Mucosa of descending colon (tissue), 3 donors: Measurements from ENCODE around the gene ANKRD63. TPM values are rescaled to one million over a fixed set of nuclear protein-coding genes. Genes with fewer than 3 reads are reported as not detected.

Experiments used
- ATAC-seq: fragments of 200-7000 bp; cut with Tn5 transposase; one replicate; pipeline ENCODE4 v1.9.1; 2020; ENCODE audit warnings: mild to moderate bottlenecking, moderate library complexity
- DNase-seq, 3 donors: peaks; one replicate each; pipeline ENCODE4 v3.0.0-alpha.2; 2020
- H3K36me3 ChIP-seq: fragments of 200-600 bp; one replicate; pipeline ENCODE4 v1.8.0; 2021; ENCODE audit warnings: low read depth, mild to moderate bottlenecking
- H3K4me1 ChIP-seq: fragments of 200-600 bp; one replicate; pipeline ENCODE4 v1.8.0; 2021; ENCODE audit warnings: low read depth, mild to moderate bottlenecking
- H3K4me3 ChIP-seq: fragments of 200-600 bp; one replicate; pipeline ENCODE4 v1.8.0; 2021; ENCODE audit warnings: mild to moderate bottlenecking
- H3K9me3 ChIP-seq: fragments of 200-600 bp; one replicate; pipeline ENCODE4 v1.8.0; 2021; ENCODE audit warnings: mild to moderate bottlenecking
- intact Hi-C, 2 donors: fragments of 100-400 bp; cut with DNase I in 1 of 2; cut with micrococcal nuclease in 1 of 2; formaldehyde crosslinking; loops; one replicate each; pipeline versions ENCODE4 v1.11.0 to v1.11.1; 2022; cut with DNase I, micrococcal nuclease
- total RNA-seq, 3 donors: library from RNA; stranded (reverse); fragmentation: NEBNext Ultra II Directional in 2 of 3; extraction: Animal tissue kit (Norgen Biotek cat#: 25700) in 2 of 3; gene quantifications; one replicate each; pipeline versions ENCODE4 v1.2.1 to v1.2.4, GENCODE V29; 2021 to 2023
- TF ChIP-seq, protein P1 (sequence below): fragments of 200-600 bp; IDR thresholded peaks from one replicate; pipeline ENCODE4 v1.8.0; 2022; ENCODE audit warnings: antibody characterized with exemption, mild to moderate bottlenecking
- donor health status: DM: no; HTN: no; CAD: no; lungs with moderate emphysema.
- donor health status: DM: no; HTN: no; CAD: no.
- donor health status: DM: no; HTN: yes; CAD: no.

ANKRD63 gene
- total RNA-seq, 3 donors from 2014 or later, result 0.25 TPM; not detected in 2

DNA sequence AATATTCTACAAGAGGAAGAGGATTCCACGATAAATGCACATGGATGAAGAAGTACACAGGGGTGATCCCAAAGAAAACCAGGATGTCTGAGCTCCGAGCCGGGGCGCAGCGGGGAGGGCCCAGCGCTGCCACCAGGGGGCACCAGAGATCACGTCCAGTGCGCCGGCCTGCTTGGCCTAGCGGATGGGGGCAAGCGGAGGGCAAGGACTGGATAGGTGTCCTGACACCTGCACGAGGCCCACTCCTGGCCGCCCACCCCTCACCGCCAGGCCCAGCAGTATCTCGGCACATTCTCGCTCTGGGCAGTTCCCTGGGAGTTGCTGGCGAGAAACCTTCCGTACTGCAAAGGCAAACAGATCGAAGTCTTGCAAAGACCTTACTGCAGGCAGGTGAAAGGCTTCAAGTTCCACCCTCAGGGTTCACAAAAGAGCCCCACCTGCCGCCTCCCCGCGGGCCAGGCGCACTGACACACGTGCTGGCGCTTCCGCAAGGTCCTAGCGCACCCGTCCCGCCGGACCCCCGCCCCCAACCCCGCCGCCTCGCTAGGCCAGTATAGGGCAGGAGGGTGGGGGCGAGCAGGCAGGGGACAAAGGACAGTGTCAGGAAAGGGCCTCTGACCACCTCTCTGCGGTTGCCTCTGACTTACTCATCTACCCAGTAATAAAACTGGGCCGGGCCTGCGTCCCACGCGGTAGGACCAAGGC lies 3.3 kb downstream of the ANKRD63 start:
- intact Hi-C loops, result no loop called here
- no peaks in the 10 kb centered on the region for H3K9me3 ChIP-seq
- TF ChIP-seq, protein P1, sequence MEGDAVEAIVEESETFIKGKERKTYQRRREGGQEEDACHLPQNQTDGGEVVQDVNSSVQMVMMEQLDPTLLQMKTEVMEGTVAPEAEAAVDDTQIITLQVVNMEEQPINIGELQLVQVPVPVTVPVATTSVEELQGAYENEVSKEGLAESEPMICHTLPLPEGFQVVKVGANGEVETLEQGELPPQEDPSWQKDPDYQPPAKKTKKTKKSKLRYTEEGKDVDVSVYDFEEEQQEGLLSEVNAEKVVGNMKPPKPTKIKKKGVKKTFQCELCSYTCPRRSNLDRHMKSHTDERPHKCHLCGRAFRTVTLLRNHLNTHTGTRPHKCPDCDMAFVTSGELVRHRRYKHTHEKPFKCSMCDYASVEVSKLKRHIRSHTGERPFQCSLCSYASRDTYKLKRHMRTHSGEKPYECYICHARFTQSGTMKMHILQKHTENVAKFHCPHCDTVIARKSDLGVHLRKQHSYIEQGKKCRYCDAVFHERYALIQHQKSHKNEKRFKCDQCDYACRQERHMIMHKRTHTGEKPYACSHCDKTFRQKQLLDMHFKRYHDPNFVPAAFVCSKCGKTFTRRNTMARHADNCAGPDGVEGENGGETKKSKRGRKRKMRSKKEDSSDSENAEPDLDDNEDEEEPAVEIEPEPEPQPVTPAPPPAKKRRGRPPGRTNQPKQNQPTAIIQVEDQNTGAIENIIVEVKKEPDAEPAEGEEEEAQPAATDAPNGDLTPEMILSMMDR, result peak; percentile 98
- H3K4me1 ChIP-seq, result peaks cover 30% of the 10 kb centered on the region
- ATAC-seq (peak; percentile 75), DNase-seq (peak; percentile 76 to 88 (median 82))
- no peak overlapping the region for H3K4me3 ChIP-seq
- no peaks in the 10 kb centered on the region for H3K36me3 ChIP-seq

DNA sequence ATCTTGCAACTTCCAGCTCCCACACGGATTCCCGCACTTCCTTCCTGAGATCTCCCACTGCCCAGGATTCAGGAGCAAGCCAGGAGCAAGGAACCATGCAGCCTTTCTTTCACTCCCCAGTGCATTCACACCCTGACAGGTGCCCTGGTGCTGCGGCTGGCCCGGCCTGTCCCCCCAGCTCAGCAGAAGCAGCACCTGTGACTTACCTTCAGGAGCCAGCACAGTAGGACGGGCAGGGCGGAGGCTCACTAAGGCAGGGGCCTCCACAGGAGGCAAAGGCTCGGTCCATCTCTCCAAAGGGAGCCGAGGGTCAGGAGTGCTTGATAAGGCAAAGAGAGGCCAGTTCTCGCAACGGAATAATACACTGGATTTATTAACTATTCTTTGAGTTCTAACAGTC lies 4.8 kb downstream of the ANKRD63 start:
- H3K9me3 ChIP-seq, result no peaks in the 10 kb centered on the region
- intact Hi-C loops, result no loop called here
- no peak for ATAC-seq

GRCh38 chr15:40277471-40277870 lies 5.4 kb downstream of the ANKRD63 start:
- no peak overlapping the region for H3K4me3 ChIP-seq
- H3K4me1 ChIP-seq, result peaks cover 21% of the 10 kb centered on the region
- H3K9me3 ChIP-seq, result no peaks in the 10 kb centered on the region
- intact Hi-C loops, result no loop called here
- DNase-seq (peak in 1 of 3 donors; percentile 46), ATAC-seq (no peak)
- TF ChIP-seq, protein P1, result no peak
- H3K36me3 ChIP-seq, result no peaks in the 10 kb centered on the region

More for the DNA sequence above, 4.8 kb downstream of the ANKRD63 start:
- no peak for DNase-seq
- no peaks in the 10 kb centered on the region for H3K36me3 ChIP-seq
- peaks cover 27% of the 10 kb centered on the region for H3K4me1 ChIP-seq
- no peak overlapping the region for H3K4me3 ChIP-seq
- TF ChIP-seq, protein P1, result no peak

GRCh38 chr15:40276927-40277326 lies 5.9 kb downstream of the ANKRD63 start:
- ATAC-seq, result no peak
- H3K4me1 ChIP-seq, result peaks cover 16% of the 10 kb centered on the region
- no peak for DNase-seq
- H3K4me3 ChIP-seq, result no peak overlapping the region
- TF ChIP-seq, protein P1, result no peak
- no peaks in the 10 kb centered on the region for H3K36me3 ChIP-seq
- intact Hi-C loops, result no loop called here
- H3K9me3 ChIP-seq, result no peaks in the 10 kb centered on the region

DNA sequence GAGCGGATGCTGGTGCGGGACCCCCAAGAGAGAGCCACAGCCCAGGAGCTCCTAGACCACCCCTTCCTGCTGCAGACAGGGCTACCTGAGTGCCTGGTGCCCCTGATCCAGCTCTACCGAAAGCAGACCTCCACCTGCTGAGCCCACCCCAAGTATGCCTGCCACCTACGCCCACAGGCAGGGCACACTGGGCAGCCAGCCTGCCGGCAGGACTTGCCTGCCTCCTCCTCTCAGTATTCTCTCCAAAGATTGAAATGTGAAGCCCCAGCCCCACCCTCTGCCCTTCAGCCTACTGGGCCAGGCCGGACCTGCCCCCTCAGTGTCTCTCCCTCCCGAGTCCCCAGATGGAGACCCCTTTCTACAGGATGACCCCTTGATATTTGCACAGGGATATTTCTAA lies 6.9 kb downstream of the ANKRD63 start:
- Histone ChIP-seq H3K4me1 (peaks cover 9% of the 10 kb centered on the region), H3K4me3 (no peak overlapping the region), H3K9me3 (no peaks in the 10 kb centered on the region), H3K36me3 (no peaks in the 10 kb centered on the region)
- no peak for ATAC-seq
- no peak for DNase-seq
- TF ChIP-seq, protein P1, result no peak
- intact Hi-C loops, result loop anchor here in 1 of 2 donors (2.0 kb wide), 1 partner anchor 59 kb away; no protein-coding TSS in a partner anchor
